Activated CD4-positive, alpha-beta T cell treated with anti-CD3 and anti-CD28 coated beads, Interleukin-2, amount 50 U/mL, for 48 hours (primary cell): Measurements from ENCODE around the gene MAP1A.
"Not testable (repeated sequence)": the region's sequence is repeated elsewhere in the genome, so short reads cannot be mapped to it uniquely, and the experiment has no call there.

ENCODE experiments used
- DNase-seq, 2 experiments: peaks; one replicate each; pipeline ENCODE4 v3.0.0-alpha.2; 2020

MAP1A gene

DNA sequence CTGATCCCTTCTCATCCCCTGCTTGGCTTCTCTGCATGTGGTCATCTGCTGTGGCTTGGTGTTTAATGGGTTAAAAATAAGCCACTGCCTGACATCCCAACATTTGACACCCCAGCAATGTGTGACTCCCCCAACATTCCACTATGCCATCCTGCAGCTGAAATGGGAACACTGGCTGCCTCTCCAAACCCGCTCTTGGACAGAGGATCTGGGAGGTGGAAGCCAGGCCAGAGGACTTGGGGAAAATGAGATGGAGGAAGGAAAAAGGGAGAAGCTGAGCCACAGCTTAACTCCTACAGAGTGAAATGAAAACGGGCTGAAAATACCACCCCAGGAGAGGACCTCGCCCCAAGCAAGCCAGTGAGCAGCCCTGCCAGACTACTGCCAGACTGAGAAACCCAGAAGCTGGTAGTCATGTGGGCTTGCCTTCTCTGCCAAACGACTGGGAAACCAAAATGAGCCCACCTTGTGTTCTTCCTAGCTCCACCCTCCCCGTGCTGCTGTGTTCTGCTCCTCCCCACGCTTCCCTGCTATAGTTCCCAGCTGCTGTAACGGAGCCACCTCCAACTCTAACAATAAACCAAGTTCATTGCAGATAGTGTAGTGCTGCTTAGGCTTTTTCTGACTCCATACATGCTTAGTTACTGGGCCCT is 13.7 kb downstream of the MAP1A start:
- no peak for DNase-seq

DNA sequence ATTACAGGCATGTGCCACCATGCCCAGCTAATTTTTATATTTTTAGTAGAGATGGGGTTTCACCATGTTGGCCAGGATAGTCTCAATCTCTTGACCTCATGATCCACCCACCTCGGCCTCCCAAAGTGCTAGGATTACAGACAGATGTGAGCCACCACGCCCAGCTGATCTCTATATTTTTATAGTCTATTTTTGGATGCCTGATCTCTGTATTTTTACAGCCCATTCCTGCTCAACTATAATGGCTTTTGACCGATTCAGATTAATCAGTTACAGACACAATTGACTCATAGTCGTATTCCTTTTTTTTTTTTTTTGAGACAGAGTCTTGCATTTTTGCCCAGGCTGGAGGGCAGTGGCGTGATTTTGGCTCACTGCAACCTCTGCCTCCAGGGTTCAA is 15.4 kb downstream of the MAP1A start:
- DNase-seq = not testable (repeated sequence)

DNA sequence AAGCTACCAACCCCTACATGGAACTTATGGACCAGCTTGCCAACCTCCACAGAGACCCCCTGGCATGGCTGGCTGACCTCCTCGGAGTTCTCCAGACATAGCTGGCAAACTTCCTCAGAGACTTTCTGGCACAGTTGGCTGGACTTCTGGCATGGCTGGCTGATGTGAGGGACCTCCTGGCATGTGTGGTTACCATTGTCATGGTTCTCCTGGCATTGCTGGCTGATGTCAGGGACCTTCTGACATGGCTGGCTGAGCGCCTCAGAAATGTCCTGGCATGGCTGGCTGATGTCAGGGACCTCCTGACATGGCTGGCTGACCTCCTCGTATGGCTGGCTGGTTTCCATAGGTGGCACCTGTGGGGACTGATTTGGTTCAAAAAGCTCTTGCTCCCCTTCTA is 17.5 kb downstream of the MAP1A start:
- DNase-seq = no peak

DNA sequence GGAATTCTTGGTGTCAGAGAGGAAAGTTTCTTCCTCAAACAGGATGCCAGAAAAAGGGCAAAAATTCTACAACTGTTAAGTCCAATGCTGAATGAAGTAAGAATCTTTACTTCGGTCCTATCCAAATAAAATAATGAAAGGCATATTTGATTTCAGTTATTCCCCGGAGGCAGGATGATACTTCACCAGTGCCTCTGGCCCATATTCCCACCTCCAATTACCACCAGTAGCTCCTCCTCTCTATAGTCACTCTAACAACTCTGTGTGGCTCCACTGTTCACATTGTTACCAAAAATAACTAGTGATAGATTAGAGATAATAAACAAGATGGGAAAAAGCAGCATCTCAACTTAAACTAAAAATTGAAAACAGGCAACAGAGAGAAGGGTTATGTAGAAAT is 20.7 kb downstream of the MAP1A start:
- DNase-seq = no peak

DNA sequence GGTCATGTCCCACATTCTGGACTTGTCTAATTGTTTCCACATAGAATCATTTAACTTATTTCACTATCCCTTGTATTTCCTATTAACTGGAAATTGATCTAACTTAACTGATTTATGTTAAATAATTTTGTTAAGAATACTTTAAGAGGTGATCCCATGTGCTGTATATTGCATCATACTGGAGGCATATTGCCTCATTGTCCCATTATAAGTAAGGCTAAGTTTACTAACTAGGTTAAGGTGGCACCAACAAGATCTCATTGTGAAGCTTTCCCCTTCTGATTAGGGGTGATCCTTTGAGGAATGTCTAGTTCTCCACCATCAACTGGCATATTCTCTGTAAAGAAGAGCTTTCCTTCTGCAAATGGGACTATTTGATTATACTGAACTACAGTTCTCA is 24.4 kb downstream of the MAP1A start:
- no peak for DNase-seq

DNA sequence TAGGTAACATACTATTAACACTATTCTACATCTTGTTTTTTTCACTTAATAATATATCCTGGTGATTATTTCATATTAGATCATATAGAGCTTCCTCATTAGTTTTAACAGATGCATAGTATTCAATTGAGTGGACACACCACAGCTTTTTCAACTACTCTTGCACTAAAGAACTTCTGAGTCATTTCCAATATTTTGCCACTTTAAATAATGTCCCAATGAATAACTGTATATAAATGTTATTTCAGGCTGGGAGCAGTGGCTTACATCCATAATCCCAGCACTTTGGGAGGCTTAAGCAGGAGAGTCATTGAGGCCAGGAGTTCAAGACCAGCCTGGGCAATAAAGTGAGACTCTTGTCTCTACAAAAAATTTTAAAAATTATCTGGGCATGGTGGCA is 26.9 kb downstream of the MAP1A start:
- DNase-seq = no peak

DNA sequence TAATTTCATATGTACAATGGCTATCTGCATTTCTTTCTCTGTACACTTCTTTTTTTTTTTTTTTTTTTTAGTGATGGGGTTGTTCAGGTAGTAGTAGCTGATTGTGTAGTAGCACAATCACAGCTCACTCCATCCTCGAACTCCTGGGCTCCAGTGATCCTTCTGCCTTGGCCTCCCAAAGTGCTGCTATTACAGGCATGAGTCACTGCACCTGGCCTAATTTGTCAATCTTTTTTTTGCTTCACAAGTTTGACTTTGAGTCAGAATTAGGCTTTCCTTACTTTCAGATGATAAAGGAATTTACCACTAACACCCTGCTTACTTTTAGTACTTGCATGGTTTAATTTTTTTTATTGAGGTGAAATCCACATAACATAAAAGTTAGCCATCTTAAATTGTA is 28.0 kb downstream of the MAP1A start:
- no peak for DNase-seq

DNA sequence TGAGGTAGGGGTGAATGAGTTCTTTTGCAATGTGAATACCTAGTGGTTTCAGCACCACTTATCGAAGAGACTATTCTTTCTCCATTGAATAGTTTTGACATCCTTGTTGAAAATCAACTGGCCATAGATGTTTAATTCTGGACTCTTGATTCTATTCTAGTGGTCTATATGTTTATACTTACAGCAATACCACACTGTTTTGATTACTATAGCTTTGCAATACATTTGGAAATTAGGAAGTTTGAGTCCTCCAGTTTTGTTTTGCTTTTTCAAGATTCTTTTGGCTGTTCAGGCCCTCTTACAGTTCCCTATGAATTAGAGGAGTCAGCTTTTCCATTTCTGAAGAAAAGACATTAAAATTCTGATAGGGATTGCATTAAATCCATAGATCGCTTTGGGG is 30.1 kb downstream of the MAP1A start:
- no peak for DNase-seq

DNA sequence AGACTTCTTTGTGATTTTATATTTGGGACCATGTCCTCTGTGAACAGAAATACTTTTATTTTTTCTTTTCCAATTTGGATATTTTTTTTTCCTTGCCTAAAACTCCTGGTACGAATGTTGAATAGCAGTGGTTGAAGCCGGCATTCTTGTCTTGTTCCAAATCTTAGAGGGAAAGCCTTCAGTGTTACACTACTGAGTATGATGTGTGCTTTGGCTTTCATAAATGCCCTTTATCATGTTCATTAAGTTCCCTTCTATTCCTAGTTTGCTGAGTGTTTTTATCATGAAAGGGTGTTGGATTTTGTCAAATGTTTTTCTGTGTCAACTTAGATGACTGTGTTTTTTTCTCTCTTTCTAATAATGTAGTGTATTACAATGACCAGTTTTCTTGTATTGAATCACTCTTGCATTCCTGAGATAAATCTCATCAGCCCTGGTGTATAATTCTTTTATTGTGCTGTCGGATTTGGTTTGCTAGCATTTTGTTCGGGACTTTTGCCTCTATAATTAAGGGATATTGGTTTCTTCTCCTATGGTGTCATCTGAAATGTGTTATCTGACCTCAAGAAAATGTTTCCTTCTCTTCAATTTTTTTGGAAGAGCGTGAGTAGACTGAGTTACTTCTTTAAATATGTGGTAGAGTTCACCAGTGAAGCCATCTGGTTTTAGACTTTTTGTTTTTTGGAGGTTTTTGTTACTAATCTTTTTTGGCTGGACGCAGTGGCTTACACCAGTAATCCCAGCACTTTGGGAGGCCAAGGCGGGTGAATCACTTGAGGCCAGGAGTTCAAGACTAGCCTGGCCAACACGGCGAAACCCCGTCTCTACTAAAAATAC is 33.3 kb downstream of the MAP1A start:
- no peak for DNase-seq

DNA sequence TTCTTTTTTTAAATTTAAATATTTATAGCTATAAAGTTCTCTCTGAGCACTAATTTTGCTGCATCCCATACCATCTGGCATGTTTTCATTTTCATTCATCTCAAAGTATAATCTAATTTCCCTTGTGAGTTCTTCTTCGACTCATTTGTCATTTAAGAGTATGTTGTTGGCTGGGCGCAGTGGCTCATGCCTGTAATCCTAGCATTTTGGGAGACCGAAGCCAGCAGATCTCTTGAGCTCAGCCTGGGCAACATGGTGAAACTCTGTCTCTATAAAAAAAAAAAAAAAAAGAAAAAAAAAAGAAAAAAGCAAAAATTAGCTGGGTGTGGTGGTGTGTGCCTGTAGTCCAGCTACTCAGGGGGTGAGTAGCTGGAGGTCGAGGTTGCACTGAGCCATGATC is 34.8 kb downstream of the MAP1A start:
- DNase-seq = no peak

DNA sequence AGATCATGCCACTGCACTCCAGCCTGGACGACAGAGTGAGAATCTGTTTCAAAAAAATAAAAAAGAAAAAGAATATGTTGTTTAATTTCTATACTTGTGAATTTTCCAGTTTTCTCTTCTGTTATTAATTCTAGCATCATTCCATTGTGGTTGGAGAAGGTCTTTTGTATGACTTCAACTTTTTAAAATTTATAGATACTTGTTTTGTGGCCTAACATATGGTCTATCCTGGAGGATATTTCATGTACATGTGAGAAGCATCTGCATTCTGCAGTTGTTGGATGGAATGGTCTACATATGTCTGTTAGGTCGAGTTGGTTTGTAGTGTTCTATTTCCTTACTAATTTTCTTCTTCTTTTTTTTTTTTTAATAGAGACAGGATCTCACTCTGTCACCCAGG is 35.6 kb downstream of the MAP1A start:
- DNase-seq = no peak

DNA sequence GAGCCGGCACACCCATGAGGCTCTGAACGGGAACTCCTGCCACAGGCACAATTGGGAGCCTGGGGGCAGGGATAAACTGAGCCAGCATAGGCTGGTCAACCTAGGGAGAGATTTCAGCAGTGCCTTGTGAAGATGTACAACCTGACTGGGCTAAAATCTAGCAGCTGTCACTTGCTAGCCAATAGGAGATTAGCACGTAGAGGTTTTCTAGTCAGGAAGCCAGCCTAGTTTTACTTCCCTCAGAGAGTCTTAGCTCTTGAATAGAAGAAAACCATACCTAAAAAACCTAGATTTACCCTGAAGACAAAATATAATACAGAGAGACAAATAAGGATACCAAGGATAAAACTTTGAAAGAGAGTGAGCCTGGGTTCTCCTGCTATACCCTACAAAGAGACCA is 45.3 kb downstream of the MAP1A start:
- not testable (repeated sequence) for DNase-seq

DNA sequence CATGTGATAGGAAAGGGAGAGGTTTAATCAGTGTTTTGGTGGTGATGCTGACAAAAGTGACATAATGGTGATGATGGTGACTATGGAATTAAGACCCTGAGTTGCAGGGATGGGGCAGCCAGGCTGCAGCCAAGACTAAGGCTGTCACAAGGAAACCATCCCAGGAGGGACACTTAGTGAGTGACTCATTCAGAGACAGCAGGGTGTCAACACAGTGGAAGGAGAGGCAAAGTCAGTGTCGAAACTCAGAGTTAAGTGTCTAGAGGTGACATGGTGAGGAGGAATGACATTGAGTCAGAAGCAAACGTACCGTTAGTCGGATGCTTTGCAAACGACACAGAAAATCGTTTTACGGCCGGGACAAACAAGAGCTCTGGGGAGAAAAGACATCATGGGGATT is 46.4 kb downstream of the MAP1A start:
- not testable (repeated sequence) for DNase-seq

DNA sequence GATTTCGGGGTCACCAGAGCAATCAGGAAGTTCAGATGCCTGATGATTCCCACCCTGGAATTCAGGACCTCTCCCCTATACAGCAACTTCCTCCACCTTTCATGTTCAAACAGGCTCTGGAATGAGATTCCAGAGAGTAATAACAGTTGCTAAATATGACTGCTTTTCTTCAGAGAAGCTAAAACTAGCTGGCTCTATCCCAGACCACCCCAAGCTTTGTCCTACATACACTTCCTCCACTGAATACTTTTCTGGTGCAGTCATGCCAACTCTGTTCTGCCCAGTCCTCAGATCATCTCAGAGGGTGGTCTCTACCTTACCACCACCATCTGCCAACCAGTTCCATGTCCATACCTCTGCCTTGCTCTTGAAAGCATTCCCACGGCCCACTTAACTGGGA is 49.2 kb downstream of the MAP1A start:
- DNase-seq = not testable (repeated sequence)

DNA sequence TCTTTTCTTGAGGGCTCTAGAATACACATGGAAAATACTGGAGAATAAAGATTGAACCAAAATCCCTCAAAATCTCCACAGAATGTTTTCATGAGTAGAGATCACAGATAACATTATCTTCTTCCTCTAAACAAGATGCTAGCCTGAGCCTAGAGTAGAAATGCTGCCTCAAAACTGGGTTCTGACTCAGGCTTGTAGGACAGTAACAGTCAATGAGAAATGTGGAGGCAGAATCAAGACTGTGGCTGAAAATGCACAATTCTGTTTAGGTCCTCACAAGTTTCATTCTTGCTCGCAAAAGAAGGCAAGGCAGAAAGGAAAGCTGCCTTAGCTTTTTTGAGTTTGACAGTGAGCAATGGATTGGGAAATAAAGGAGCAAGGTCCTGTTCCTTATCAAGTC is 57.2 kb downstream of the MAP1A start:
- not testable (repeated sequence) for DNase-seq
